Measurements from ENCODE around the gene COTL1. TPM values are rescaled to one million over a fixed set of nuclear protein-coding genes. Genes with fewer than 3 reads are reported as not detected.

The COTL1 gene
- total and polyA plus RNA-seq, 2 of the 13 experiments (the other 11 are each of a cell fraction or from before 2014, with no cell fraction given) = 8.7 to 16.9 TPM

GRCh38 chr16:84648595-84649510 lies 31.0 kb upstream of the COTL1 start (continued):
- no peak for TF ChIP-seq ARID3A (IDR thresholded peaks at IDR 0.05; ENCODE audit: low read depth, low read length)
- peak; percentile 76; the same call in 1 of the 2 replicates for TF ChIP-seq ZNF563 (CRISPR knock-in tag; IDR thresholded peaks at IDR 0.05)
- TF ChIP-seq RBAK (CRISPR knock-in tag; IDR thresholded peaks at IDR 0.05) = no peak
- no peak for TF ChIP-seq ZNF7 (CRISPR knock-in tag; IDR thresholded peaks at IDR 0.05)
- no peak for TF ChIP-seq ZFP36 (IDR thresholded peaks at IDR 0.05; ENCODE audit: borderline replicate concordance, low read depth, low read length, partially characterized antibody)
- TF ChIP-seq ZNF776 (CRISPR knock-in tag; IDR thresholded peaks at IDR 0.05) = peak; percentile 4; the same call in 1 of the 2 replicates
- no peak for TF ChIP-seq ZNF781 (CRISPR knock-in tag; IDR thresholded peaks at IDR 0.05; ENCODE audit: borderline replicate concordance, not compliant biosample characterization)
- TF ChIP-seq ZNF513 (CRISPR knock-in tag; conservative IDR thresholded peaks at IDR 0.05) = no peak
- no peak for TF ChIP-seq JDP2 (CRISPR knock-in tag; IDR thresholded peaks at IDR 0.05; ENCODE audit: borderline replicate concordance)
- no peak; the same call in 1 of the 2 replicates for TF ChIP-seq SALL2 (CRISPR knock-in tag; IDR thresholded peaks at IDR 0.05)
- no peak for TF ChIP-seq CENPT (CRISPR knock-in tag; IDR thresholded peaks at IDR 0.05; ENCODE audit: low read depth)
- TF ChIP-seq HOMEZ (CRISPR knock-in tag; IDR thresholded peaks at IDR 0.05; ENCODE audit: low read depth) = no peak
- no peak for TF ChIP-seq ZBTB7B (CRISPR knock-in tag; IDR thresholded peaks at IDR 0.05)
- TF ChIP-seq CTCF (CRISPR knock-in tag; IDR thresholded peaks at IDR 0.05) = no peak
- no peak for TF ChIP-seq ZNF570 (CRISPR knock-in tag; IDR thresholded peaks at IDR 0.05; ENCODE audit: borderline replicate concordance)
- TF ChIP-seq RFXAP (CRISPR knock-in tag; IDR thresholded peaks at IDR 0.05; ENCODE audit: borderline replicate concordance) = 0 out of 2 replicates have a peak, but pooled peaks have one; percentile 64
- TF ChIP-seq, protein P1, sequence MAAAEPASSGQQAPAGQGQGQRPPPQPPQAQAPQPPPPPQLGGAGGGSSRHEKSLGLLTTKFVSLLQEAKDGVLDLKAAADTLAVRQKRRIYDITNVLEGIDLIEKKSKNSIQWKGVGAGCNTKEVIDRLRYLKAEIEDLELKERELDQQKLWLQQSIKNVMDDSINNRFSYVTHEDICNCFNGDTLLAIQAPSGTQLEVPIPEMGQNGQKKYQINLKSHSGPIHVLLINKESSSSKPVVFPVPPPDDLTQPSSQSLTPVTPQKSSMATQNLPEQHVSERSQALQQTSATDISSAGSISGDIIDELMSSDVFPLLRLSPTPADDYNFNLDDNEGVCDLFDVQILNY (CRISPR knock-in tag; conservative IDR thresholded peaks at IDR 0.05) = no peak
- no peak for TF ChIP-seq KLF13 (CRISPR knock-in tag; IDR thresholded peaks at IDR 0.05)
- no peak for TF ChIP-seq ZNF577 (CRISPR knock-in tag; IDR thresholded peaks at IDR 0.05; ENCODE audit: borderline replicate concordance, low read depth)
- no peak for TF ChIP-seq TARDBP (CRISPR knock-in tag; IDR thresholded peaks at IDR 0.05)
- TF ChIP-seq NR2F2 (IDR thresholded peaks at IDR 0.05; ENCODE audit: borderline replicate concordance, low read depth) = peak; percentile 48; the same call in 1 of the 2 replicates
